ENCODE measurements around the gene FBLN2. TPM values are rescaled to one million over a fixed set of nuclear protein-coding genes. Genes with fewer than 3 reads are reported as not detected.

The FBLN2 gene
- total and polyA plus RNA-seq, 5 donors from 2014 or later = not detected

DNA sequence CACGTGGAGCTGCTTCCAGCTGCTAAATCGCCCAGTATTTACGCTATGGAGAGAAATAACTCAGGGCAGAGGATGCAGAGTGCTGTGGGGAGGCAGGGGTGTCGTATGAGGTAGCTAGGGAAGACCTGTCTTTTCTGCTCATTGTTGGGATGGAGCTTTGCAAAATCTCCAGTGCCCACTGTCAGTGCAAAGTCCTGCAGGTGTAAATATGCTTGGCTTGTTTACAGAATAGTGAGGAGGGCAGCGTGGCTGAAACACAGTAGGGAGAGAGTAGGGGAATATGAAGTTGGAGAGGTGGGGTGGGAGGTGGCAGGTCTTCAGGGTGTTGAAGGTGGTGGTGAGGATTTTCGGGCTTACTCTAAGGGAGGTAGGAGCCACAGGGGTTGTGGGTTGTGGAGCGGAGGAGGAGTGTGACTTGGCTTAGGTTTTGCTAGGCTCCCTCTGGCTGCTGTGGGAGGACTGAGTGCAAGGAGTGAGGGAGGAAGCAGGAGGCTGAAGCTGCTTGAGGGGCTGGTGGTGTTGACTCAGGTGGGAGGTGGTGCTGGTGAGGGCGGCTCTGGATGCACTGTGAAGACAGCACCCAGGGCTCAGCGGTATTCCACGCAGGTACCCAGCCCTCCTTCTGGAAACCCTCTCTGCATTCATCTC, 125.7 kb downstream of the FBLN2 start:
- Histone ChIP-seq H3K4me3 (ENCODE audit: low read depth, low read length) (no peak overlapping the region), H3K27ac (ENCODE audit: insufficient read depth, low read length, poor library complexity, severe bottlenecking) (no peak overlapping the region), H3K4me1 (ENCODE audit: control insufficient read depth, insufficient read depth, low read length, poor library complexity, severe bottlenecking) (no peaks in the 10 kb centered on the region), H3K27me3 (ENCODE audit: control insufficient read depth, insufficient read depth, low read length) (peaks cover 2% of the 10 kb centered on the region), H3K9me3 (ENCODE audit: control insufficient read depth in 2 of 2, low read length in 2 of 2) (no peaks in the 10 kb centered on the region), H3K36me3 (ENCODE audit: control insufficient read depth, insufficient read depth, low read length) (no peaks in the 10 kb centered on the region)
- no peak for DNase-seq
- H3K27ac Mint-ChIP-seq = no peak overlapping the region
- no peak for ATAC-seq (ENCODE audit: low read depth in 2 of 2)
- H3K4me1 Mint-ChIP-seq = no peaks in the 10 kb centered on the region
- H3K36me3 Mint-ChIP-seq = no peaks in the 10 kb centered on the region
- peaks cover 7% of the 10 kb centered on the region for H3K27me3 Mint-ChIP-seq
- H3K4me3 Mint-ChIP-seq = no peak overlapping the region
- H3K9me3 Mint-ChIP-seq = no peaks in the 10 kb centered on the region

DNA sequence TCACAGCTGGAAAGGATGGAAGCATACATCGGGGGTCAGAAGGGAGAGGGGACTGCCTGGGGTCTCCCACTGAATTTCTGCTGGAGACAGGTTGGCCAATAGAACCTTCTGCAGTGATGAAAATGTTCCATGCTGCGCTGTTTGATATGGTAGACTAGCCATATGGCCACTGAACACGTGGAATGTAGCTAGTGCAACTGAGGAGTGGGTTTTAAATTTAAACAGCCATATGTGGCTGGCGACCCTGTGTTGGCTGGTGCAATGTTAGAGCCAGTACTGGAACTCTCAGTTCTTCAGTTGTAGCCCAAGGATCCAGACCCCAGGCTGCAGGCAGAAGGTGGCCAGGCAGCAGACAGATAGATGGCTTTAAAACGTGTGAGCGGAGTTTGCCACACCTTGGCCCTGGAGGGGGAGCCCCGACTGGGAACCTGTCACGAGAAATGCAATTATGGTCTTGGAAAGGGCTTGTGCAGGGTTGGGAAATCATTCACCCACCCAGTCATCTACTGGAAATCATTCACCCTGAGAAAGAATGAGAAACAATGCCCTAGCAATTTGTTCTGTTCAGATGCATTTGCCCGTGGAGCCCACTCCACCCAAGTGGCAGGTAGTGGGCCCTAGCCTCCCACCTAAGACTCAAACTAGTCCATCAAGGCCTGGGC, 127.6 kb downstream of the FBLN2 start:
- no peak for ATAC-seq (ENCODE audit: low read depth in 2 of 2)

DNA sequence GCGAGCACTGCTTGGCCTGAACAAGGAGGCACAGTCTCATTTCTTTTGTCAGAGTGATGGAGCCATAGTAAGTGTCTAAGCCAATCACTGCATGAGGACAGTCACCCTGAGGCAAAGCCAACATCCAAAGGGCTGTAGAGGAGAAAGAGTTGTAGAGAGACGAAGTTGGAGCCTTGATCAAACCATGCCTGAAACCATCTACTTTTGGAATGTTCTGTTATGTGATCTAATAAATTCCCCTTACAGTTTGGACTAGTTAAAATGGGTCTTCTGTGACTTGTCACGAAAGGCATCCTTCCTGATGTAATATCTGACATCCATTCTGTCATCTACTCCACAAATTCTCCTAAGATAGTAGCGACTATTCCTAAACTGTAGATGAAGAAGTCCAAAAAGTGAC, 128.3 kb downstream of the FBLN2 start:
- H3K36me3 Mint-ChIP-seq = no peaks in the 10 kb centered on the region
- Histone ChIP-seq H3K27me3 (ENCODE audit: control insufficient read depth, insufficient read depth, low read length) (peaks cover 2% of the 10 kb centered on the region), H3K27ac (ENCODE audit: insufficient read depth, low read length, poor library complexity, severe bottlenecking) (no peak overlapping the region), H3K4me3 (ENCODE audit: low read depth, low read length) (no peak overlapping the region), H3K9me3 (ENCODE audit: control insufficient read depth in 2 of 2, low read length in 2 of 2) (no peaks in the 10 kb centered on the region), H3K4me1 (ENCODE audit: control insufficient read depth, insufficient read depth, low read length, poor library complexity, severe bottlenecking) (no peaks in the 10 kb centered on the region), H3K36me3 (ENCODE audit: control insufficient read depth, insufficient read depth, low read length) (no peaks in the 10 kb centered on the region)
- no peaks in the 10 kb centered on the region for H3K4me1 Mint-ChIP-seq
- no peak overlapping the region for H3K4me3 Mint-ChIP-seq
- peaks cover 7% of the 10 kb centered on the region for H3K27me3 Mint-ChIP-seq
- DNase-seq = no peak
- ATAC-seq (ENCODE audit: low read depth in 2 of 2) = no peak
- peaks cover 0 to 2% (median 0%) of the 10 kb centered on the region in 7 donors for H3K9me3 Mint-ChIP-seq
- no peak overlapping the region for H3K27ac Mint-ChIP-seq

More for the DNA sequence above, 127.6 kb downstream of the FBLN2 start:
- H3K4me1 Mint-ChIP-seq = no peaks in the 10 kb centered on the region
- Histone ChIP-seq H3K9me3 (ENCODE audit: control insufficient read depth in 2 of 2, low read length in 2 of 2) (no peaks in the 10 kb centered on the region), H3K27me3 (ENCODE audit: control insufficient read depth, insufficient read depth, low read length) (peaks cover 2% of the 10 kb centered on the region), H3K27ac (ENCODE audit: insufficient read depth, low read length, poor library complexity, severe bottlenecking) (no peak overlapping the region), H3K4me3 (ENCODE audit: low read depth, low read length) (no peak overlapping the region), H3K36me3 (ENCODE audit: control insufficient read depth, insufficient read depth, low read length) (no peaks in the 10 kb centered on the region), H3K4me1 (ENCODE audit: control insufficient read depth, insufficient read depth, low read length, poor library complexity, severe bottlenecking) (no peaks in the 10 kb centered on the region)
- H3K36me3 Mint-ChIP-seq = no peaks in the 10 kb centered on the region
- no peaks in the 10 kb centered on the region for H3K9me3 Mint-ChIP-seq
- no peak for DNase-seq
- no peak overlapping the region for H3K4me3 Mint-ChIP-seq
- no peak overlapping the region for H3K27ac Mint-ChIP-seq
- peaks cover 7% of the 10 kb centered on the region for H3K27me3 Mint-ChIP-seq

DNA sequence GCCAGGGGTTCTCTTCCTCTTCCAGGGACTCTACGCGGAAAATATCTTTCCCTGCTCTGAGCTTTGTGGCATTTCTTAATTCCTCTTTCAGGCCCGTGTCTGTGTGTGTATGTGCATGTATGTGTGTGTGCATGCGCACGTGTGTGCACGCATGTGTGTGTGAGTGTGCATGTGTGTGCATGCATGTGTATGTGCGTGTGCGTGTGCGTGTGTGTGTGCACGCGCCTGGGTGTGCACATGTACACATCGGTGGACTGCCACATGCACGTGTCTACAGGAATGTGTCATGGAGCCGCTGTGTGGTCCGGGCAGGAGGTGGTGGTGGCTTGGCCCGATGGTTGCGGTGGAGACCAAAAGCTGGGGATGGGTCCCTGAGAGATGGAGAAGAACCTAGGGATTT, 133.0 kb downstream of the FBLN2 start:
- Mint-ChIP-seq H3K9me3 (peaks cover 0 to 3% (median 0%) of the 10 kb centered on the region in 7 donors), H3K4me1 (no peaks in the 10 kb centered on the region), H3K36me3 (no peaks in the 10 kb centered on the region), H3K27ac (peak overlapping the region in 1 of 3 donors; percentile 52), H3K4me3 (no peak overlapping the region), H3K27me3 (no peaks in the 10 kb centered on the region)
- ATAC-seq (ENCODE audit: low read depth in 2 of 2) (no peak), DNase-seq (no peak)
- no peak overlapping the region for H3K27ac ChIP-seq (ENCODE audit: insufficient read depth, low read length, poor library complexity, severe bottlenecking)
- no peaks in the 10 kb centered on the region for H3K27me3 ChIP-seq (ENCODE audit: control insufficient read depth, insufficient read depth, low read length)
- no peaks in the 10 kb centered on the region for H3K9me3 ChIP-seq (ENCODE audit: control insufficient read depth in 2 of 2, low read length in 2 of 2)
- H3K4me3 ChIP-seq (ENCODE audit: low read depth, low read length) = no peak overlapping the region
- H3K36me3 ChIP-seq (ENCODE audit: control insufficient read depth, insufficient read depth, low read length) = no peaks in the 10 kb centered on the region
- H3K4me1 ChIP-seq (ENCODE audit: control insufficient read depth, insufficient read depth, low read length, poor library complexity, severe bottlenecking) = no peaks in the 10 kb centered on the region

DNA sequence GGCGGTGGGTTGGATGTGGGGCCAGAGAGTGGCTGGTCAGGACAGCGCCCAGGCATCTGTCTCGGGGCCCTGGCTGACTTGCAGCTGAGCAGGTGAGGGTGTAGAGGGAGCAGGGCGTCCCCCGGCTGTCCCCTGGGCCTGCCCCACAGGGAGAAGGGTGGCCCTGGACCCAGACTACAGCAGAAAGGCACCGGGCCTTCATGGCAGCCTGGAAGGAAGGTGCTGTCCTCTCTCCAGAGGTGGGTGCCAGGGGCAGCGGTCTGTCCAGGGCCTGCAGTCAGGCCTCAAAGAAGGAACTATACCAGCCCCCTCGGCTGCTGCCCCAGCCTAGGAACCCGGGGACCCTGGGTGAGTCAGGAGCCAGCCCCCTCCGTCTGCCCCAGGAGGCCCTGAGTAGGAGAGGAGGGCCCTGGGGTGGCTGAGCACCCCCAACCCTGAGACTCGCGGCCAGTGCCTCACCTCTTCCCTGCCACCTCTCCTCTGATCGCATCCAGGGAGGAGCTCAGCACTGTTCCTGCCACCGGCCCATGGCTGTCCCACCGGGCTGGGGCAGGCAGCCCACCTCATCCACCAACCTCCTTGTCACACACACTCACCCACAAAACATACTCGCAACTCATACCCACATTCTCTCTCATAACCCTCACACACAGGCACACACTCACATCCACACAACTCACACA, 133.5 kb downstream of the FBLN2 start:
- H3K36me3 ChIP-seq (ENCODE audit: control insufficient read depth, insufficient read depth, low read length) = no peaks in the 10 kb centered on the region
- Mint-ChIP-seq H3K4me1 (no peaks in the 10 kb centered on the region), H3K36me3 (no peaks in the 10 kb centered on the region), H3K27ac (no peak overlapping the region), H3K27me3 (no peaks in the 10 kb centered on the region), H3K9me3 (peaks cover 0 to 3% (median 0%) of the 10 kb centered on the region in 7 donors), H3K4me3 (no peak overlapping the region)
- H3K4me1 ChIP-seq (ENCODE audit: control insufficient read depth, insufficient read depth, low read length, poor library complexity, severe bottlenecking) = no peaks in the 10 kb centered on the region
- DNase-seq (no peak), ATAC-seq (ENCODE audit: low read depth in 2 of 2) (no peak)
- no peaks in the 10 kb centered on the region for H3K27me3 ChIP-seq (ENCODE audit: control insufficient read depth, insufficient read depth, low read length)
- H3K9me3 ChIP-seq (ENCODE audit: control insufficient read depth in 2 of 2, low read length in 2 of 2) = no peaks in the 10 kb centered on the region
- no peak overlapping the region for H3K4me3 ChIP-seq (ENCODE audit: low read depth, low read length)
- H3K27ac ChIP-seq (ENCODE audit: insufficient read depth, low read length, poor library complexity, severe bottlenecking) = no peak overlapping the region

DNA sequence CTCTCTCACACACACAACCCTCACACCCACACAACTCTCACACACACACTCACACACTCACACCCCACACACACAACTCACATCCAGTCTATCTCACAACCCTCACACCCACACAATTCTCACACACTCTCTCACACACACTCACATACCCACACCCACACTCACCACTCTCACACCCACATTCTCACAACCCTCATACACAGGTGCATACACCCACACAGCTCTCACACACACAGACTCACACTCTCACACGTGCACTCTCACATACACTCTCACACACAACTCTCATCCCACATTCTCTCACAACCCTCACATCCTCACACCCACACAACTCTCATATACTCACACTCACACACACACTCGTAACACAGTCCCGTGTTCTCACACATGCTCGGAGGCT, 134.4 kb downstream of the FBLN2 start:
- DNase-seq (no peak), ATAC-seq (ENCODE audit: low read depth in 2 of 2) (no peak)
- H3K27me3 ChIP-seq (ENCODE audit: control insufficient read depth, insufficient read depth, low read length) = no peaks in the 10 kb centered on the region
- Mint-ChIP-seq H3K4me1 (no peaks in the 10 kb centered on the region), H3K36me3 (no peaks in the 10 kb centered on the region), H3K4me3 (no peak overlapping the region), H3K9me3 (peaks cover 0 to 3% (median 0%) of the 10 kb centered on the region in 7 donors), H3K27me3 (no peaks in the 10 kb centered on the region), H3K27ac (no peak overlapping the region)
- H3K9me3 ChIP-seq (ENCODE audit: control insufficient read depth in 2 of 2, low read length in 2 of 2) = no peaks in the 10 kb centered on the region
- no peaks in the 10 kb centered on the region for H3K4me1 ChIP-seq (ENCODE audit: control insufficient read depth, insufficient read depth, low read length, poor library complexity, severe bottlenecking)
- no peak overlapping the region for H3K27ac ChIP-seq (ENCODE audit: insufficient read depth, low read length, poor library complexity, severe bottlenecking)
- no peaks in the 10 kb centered on the region for H3K36me3 ChIP-seq (ENCODE audit: control insufficient read depth, insufficient read depth, low read length)
- H3K4me3 ChIP-seq (ENCODE audit: low read depth, low read length) = no peak overlapping the region

DNA sequence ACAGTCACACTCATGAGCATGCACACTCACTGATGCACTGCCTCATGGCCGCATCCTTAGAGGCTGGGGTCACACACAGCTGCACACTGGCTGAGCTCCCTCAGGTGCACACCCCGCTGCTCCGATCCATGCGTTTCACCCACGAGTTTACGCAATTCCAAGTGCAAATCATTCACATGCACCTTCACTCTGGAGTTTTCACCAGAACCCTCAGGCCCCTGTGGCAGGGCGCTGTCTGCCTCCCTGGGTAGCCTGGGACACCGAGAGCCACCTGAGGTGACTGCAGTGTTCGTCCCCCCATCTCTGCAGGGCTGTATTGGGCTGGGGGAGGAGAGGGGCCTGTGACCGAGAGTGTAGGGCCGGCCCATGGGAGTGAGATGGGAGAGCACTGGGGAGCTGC, 134.8 kb downstream of the FBLN2 start:
- no peaks in the 10 kb centered on the region for H3K36me3 Mint-ChIP-seq
- no peaks in the 10 kb centered on the region for H3K9me3 ChIP-seq (ENCODE audit: control insufficient read depth in 2 of 2, low read length in 2 of 2)
- no peak overlapping the region for H3K27ac ChIP-seq (ENCODE audit: insufficient read depth, low read length, poor library complexity, severe bottlenecking)
- H3K27ac Mint-ChIP-seq = no peak overlapping the region
- no peak overlapping the region for H3K4me3 ChIP-seq (ENCODE audit: low read depth, low read length)
- ATAC-seq (ENCODE audit: low read depth in 2 of 2) (no peak), DNase-seq (no peak)
- H3K4me1 Mint-ChIP-seq = no peaks in the 10 kb centered on the region
- no peaks in the 10 kb centered on the region for H3K27me3 ChIP-seq (ENCODE audit: control insufficient read depth, insufficient read depth, low read length)
- peaks cover 0 to 3% (median 0%) of the 10 kb centered on the region in 7 donors for H3K9me3 Mint-ChIP-seq
- H3K4me1 ChIP-seq (ENCODE audit: control insufficient read depth, insufficient read depth, low read length, poor library complexity, severe bottlenecking) = no peaks in the 10 kb centered on the region
- H3K36me3 ChIP-seq (ENCODE audit: control insufficient read depth, insufficient read depth, low read length) = no peaks in the 10 kb centered on the region
- H3K27me3 Mint-ChIP-seq = no peaks in the 10 kb centered on the region
- peak overlapping the region in 1 of 4 donors; percentile 33 for H3K4me3 Mint-ChIP-seq

Data from CD4-positive, CD25-positive, alpha-beta regulatory T cell (primary cell).